Nucleus accumbens (tissue), 56 donors: Measurements from ENCODE around the gene ZYG11A.
"Not testable (repeated sequence)": the region's sequence is repeated elsewhere in the genome, so short reads cannot be mapped to it uniquely, and the experiment has no call there.

ENCODE experiments used
- DNase-seq, 56 donors: peaks; one replicate each; lab custom pipeline; 2025; lab: John Stamatoyannopoulos, UW

The ZYG11A gene

DNA sequence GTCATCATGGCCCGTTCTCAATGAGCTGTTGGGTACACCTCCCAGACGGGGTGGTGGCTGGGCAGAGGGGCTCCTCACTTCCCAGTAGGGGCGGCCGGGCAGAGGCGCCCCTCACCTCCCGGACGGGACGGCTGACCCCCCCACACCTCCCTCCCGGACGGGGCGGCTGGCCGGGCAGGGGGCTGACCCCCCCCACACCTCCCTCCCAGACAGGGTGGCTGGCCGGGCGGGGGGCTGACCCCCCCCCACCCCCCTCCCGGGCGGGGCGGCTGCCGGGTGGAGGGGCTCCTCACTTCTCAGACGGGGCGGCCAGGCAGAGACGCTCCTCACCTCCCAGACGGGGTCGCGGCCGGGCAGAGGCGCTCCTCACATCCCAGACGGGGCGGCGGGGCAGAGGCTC lies 27.2 kb downstream of the ZYG11A start:
- DNase-seq, result not testable (repeated sequence)

- no peak for DNase-seq
Observed at GRCh38 chr1:52876843-52877242, 34.3 kb downstream of the ZYG11A start.

DNA sequence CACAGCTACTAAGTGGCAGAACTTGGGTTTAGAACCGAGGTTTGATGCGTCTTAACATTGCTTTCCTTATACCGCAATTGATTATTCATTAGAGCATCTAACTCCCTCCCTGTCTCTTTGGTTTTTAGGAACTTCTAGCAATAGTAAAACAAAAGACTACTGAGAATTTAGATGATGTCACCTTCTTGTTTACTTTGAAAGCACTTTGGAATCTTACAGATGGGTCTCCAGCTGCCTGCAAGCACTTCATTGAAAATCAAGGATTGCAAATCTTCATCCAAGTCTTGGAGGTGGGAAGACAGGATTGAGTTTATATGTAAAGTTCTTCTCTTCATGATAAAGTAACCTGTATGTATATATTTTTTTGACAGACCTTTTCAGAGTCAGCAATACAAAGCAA lies 35.0 kb downstream of the ZYG11A start:
- no peak for DNase-seq

DNA sequence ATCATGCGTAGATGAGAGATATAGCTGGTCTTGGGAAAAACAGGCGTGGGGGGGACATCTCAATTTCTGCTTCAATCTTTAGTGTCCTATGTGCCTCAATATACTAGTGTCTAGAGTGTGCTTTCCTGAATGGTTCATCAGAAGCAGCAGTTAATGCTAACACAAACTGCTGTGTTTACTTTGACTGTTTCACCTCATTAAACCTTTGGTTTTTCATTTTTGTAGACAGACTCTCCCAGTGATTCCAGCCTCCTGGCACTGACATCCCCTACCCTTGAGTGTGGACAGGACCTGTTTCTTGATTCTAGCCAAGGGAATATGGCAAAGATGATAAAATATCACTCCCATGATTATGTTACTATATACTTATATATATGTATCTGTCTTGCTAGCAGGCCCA lies 37.6 kb downstream of the ZYG11A start:
- no peak for DNase-seq

GRCh38 chr1:52887483-52887882 lies 44.9 kb downstream of the ZYG11A start:
- no peak for DNase-seq

- DNase-seq, result no peak
Observed at GRCh38 chr1:52892424-52893215, 50.1 kb downstream of the ZYG11A start.

DNA sequence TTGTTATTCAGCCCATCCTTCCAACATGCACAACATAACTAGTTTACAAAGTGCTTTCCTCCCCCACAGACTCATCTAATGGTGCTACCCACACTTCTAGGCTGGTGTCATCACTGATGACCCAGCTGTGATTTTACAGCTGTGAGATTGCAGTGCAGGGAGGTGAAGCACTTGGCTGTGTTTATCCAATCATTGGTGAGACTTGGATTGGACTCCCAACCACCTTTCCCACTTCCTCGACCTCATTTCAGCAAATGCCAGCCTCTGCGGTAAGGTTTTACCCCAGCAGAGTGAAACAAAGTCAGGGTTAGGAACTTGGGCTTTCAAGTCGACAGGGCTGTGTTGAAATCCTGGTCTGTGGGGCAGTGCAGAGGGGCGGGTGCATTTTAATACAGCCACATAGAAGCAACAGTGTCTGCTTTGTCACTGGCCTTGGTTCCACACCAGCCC lies 56.9 kb downstream of the ZYG11A start:
- peak in 1 of 56 donors; percentile 4 for DNase-seq

DNA sequence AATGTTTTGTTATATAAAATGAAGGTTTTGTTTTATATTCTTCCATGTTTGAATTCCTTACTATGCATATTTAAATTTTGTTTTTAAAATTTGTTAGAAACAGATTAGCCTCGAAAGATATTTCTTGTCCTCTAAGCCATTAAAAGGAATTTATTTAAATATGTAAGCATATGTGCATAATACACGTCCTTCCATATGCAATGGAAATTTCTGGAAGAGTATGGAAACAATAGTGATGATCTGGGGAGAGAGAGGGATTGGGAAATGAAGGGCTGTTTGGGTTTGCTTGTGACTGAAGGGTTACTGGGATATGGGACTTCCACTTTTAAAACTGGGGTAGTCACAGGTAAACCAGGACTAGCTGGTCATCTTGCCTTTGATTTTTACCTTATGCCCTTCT lies 57.8 kb downstream of the ZYG11A start:
- no peak for DNase-seq

DNA sequence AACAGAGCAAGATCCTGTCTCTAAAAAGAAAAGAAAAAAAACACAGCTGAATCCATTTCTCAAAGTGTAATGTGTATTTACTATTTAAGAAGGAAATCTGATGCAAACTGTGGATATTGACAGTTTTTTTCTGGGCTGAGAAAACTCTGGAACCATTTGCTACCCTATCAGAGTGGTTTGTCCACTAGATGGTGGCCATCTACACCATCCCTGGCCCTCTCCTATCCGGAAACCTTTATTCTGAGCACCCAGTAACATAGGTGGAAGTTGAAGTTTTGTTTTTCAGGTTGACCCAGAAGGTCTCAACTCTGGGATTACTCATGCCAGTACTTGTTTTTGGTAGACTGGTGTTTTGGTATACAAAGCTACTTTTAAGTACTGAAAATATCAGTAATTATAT lies 58.8 kb downstream of the ZYG11A start:
- DNase-seq, result no peak

DNA sequence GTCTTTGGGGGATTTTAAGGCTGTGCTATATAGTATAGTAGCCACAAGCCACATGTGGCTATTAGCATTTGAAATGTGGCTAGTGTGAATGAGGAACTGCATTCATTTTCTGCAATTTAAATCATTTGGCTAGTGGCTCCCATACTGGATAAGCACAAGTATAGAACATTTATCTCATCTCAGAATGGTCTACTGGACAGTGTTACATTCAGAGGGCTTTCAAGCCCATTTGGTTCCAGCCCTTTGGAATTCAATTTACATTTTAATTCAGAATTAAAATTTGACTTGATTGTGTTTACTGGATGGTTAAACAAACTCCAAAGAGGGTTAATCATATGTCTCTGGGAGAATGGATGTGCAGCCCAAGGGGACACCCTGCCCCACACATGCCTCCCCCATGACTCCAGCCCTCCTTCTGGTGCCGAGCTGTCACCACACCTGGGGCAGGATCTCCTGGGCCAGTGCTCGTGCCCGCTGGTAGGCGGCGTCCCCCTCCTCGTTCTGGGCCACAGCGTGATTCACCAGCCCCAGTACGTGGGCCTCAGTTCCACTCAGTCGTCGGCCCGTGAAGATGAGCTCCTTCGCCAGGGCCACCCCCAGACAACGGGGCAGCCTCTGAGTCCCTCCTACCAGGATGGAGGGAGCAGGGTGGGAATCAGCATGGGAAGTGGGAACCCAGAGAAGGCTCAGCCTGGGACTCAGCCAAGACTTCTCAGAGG lies 61.8 kb downstream of the ZYG11A start:
- DNase-seq, result no peak

- peak in 1 of 56 donors; percentile 4 for DNase-seq
Observed at GRCh38 chr1:52904927-52905698, 62.6 kb downstream of the ZYG11A start.

DNA sequence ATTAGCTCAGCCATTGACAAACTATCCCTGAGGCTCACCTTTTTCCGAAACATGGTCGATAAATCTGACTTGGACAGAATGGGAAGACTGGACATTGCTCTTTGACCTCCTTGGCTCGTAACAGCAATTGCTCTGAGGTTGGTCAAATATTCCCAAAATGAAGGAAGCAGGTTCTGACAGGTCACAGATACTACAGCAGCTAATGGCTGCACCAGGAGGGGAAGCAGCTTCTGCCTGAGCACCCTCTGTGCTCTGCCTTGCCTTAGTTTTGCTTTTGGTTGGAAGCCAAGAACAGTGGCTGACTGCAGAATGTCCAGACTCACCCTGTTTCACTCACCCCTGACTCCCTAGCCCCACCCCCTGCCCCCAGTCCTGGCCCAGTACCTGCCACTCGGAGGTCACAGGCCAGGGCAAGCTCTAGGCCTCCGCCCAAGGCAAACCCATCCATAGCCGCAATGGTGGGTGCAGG lies 63.6 kb downstream of the ZYG11A start:
- DNase-seq, result no peak

DNA sequence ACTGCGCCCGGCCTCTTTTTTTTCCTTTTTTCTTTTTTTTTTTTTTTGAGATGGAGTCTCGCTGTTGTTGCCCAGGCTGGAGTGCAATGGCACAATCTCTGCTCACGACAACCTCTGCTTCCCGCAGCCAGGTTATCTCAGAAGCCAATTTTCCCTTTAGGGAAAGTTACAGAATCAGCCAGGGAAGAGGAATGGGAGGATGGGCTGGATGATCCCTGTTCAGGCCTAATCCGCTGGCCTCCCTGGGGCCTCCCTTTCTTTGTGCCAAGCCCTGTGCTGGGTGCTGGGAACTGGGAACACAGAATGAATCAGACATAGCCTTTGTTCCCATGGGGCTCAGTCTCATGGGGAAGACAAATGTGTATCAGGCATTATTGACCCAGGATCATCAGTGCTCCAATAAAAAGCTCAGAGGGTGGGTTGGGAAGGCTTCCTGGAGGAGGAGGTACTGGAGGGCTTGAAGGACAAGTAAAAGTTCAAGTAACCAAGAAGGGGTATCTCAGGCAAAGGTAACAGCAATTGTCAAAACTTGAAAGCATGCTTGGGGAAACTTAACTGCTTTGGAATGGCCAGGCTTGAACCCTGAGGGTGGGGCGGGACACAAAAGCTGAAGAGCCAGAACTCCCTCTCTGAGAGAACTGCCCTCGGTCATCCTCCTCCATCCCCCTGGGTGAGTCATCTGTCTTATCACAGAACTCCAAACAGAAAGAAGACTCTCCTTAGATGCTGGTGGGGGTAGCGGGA lies 64.7 kb downstream of the ZYG11A start:
- DNase-seq, result no peak

- no peak for DNase-seq
Observed at GRCh38 chr1:52907812-52908153, 65.2 kb downstream of the ZYG11A start.

DNA sequence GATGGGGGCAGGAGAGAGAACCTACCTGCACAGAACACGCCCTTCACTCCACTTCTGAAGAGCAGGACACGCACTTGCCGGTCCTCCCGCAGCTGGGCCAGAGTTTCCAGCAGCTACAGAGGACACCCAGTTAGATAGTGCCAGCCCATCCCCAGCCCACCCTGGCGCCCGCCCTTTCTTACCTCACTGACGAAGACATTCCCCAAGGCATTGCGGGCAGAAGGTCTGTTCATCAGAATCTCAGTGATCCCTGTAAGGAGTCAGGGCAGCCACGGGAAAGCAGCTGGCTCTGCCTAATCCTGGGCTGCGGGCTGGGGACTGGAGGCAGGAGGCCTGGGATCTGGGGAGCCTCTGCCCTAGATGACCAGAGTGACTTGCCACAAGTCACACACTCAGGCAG lies 69.0 kb downstream of the ZYG11A start:
- DNase-seq, result no peak

DNA sequence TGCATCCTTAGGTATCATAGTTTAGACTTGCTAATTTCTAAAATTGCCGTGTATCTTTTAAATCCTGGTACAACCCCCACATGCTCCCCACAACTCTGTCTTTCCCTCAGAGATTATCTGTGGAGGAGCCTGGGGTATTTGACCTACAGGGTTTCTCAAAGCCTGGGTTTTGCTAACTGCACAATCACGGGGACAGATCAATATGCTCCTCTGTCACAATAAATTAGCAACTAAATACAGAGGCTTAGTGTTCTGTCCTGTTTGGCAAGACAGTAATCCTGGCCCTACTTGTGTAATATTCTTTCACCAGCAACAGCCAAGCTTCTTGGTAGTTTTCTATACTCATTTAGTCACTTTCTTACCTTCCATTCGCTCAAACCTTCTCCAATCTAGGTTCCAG lies 70.5 kb downstream of the ZYG11A start:
- no peak for DNase-seq

GRCh38 chr1:52913537-52913936 lies 71.0 kb downstream of the ZYG11A start:
- no peak for DNase-seq

DNA sequence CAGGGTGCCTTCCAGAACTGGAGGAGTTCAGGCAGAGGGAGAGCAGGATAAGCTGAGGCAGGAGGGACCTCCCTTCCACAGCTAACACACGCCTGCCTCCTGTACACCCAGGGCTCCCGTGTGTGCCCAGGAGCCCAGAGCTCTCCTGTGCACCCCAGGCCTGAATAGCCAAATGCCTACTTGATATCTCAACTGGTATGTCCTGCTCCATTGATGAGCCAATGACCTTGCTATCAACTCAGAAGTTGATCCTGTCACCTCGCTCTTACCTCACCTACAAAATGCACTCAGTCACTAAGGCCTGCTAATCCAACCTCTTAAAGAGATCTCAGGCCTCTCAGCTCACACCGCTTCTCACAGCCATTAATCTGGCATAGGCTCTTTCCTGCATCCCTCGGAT lies 71.9 kb downstream of the ZYG11A start:
- DNase-seq, result no peak

GRCh38 chr1:52915211-52915854 lies 72.8 kb downstream of the ZYG11A start:
- no peak for DNase-seq

DNA sequence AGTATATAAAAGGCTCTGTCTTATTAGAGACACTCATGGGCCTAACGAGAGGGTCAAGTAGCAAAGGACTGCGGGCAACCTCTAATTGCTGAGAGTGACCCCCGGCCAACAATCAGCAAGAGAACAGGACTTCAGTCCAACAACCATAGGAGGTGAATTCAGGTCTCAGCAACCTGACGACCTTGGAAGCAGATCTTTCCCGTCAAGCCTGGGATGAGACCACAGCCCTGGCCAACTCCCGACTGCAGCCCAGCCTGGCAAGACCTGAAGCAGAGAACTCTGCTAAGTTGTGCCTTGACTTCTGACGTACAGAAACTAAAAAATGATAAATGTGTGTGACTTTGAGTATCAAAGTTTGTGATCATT lies 73.3 kb downstream of the ZYG11A start:
- no peak for DNase-seq
